Limb (tissue), 2 donors: ENCODE data around the gene ITGAX.
"Not testable (repeated sequence)": the region's sequence is repeated elsewhere in the genome, so short reads cannot be mapped to it uniquely, and the experiment has no call there.

Experiments
- DNase-seq, 2 donors: peaks; one replicate each; pipeline ENCODE4 v3.0.0-alpha.2; 2016; ENCODE audit errors: extremely low spot score in 2 of 2

ITGAX gene

GRCh38 chr16:31409433-31409832 lies 54.5 kb downstream of the ITGAX start:
- DNase-seq: no peak

- DNase-seq: no peak
Measured at GRCh38 chr16:31410082-31410481, 55.1 kb downstream of the ITGAX start.

- no peak for DNase-seq
Measured at GRCh38 chr16:31411024-31411844, 56.3 kb downstream of the ITGAX start.

GRCh38 chr16:31412750-31413149 lies 57.8 kb downstream of the ITGAX start:
- no peak for DNase-seq

- no peak for DNase-seq
Measured at GRCh38 chr16:31413381-31413780, 58.4 kb downstream of the ITGAX start.

GRCh38 chr16:31413943-31414342 lies 59.0 kb downstream of the ITGAX start:
- no peak for DNase-seq

- DNase-seq: no peak
Measured at GRCh38 chr16:31414706-31415105, 59.7 kb downstream of the ITGAX start.

GRCh38 chr16:31416371-31416770 lies 61.4 kb downstream of the ITGAX start:
- no peak for DNase-seq

GRCh38 chr16:31417036-31417435 lies 62.1 kb downstream of the ITGAX start:
- DNase-seq: not testable (repeated sequence)

GRCh38 chr16:31417916-31418315 lies 62.9 kb downstream of the ITGAX start:
- DNase-seq: no peak

- DNase-seq: no peak
Measured at GRCh38 chr16:31420037-31420436, 65.1 kb downstream of the ITGAX start.

- DNase-seq: no peak
Measured at GRCh38 chr16:31421587-31421986, 66.6 kb downstream of the ITGAX start.

GRCh38 chr16:31423241-31423640 lies 68.3 kb downstream of the ITGAX start:
- DNase-seq: no peak

GRCh38 chr16:31423801-31424200 lies 68.8 kb downstream of the ITGAX start:
- DNase-seq: no peak

- DNase-seq: peak; percentile 59 to 83
Measured at GRCh38 chr16:31427441-31428278, 72.7 kb downstream of the ITGAX start.

GRCh38 chr16:31428279-31428597 lies 73.3 kb downstream of the ITGAX start, which contains the start of gene COX6A2:
Gene COX6A2, minus strand, starts transcription at chr16:31428360. Its CDS starts 35 bp downstream, at chr16:31428325.
- DNase-seq: peak in 1 of 2 donors; percentile 42

- no peak for DNase-seq
Measured at GRCh38 chr16:31428638-31429247, 73.8 kb downstream of the ITGAX start.

- DNase-seq: no peak
Measured at GRCh38 chr16:31429314-31429713, 74.3 kb downstream of the ITGAX start.

- no peak for DNase-seq
Measured at GRCh38 chr16:31429796-31430195, 74.8 kb downstream of the ITGAX start.

GRCh38 chr16:31430380-31431052 lies 75.5 kb downstream of the ITGAX start:
- DNase-seq: no peak
